ENCODE results near the gene UCHL5. TPM values are rescaled to one million over a fixed set of nuclear protein-coding genes. Genes with fewer than 3 reads are reported as not detected.

The UCHL5 gene
- polyA plus RNA-seq, 1 donor from 2014 or later = 28.8 TPM

DNA sequence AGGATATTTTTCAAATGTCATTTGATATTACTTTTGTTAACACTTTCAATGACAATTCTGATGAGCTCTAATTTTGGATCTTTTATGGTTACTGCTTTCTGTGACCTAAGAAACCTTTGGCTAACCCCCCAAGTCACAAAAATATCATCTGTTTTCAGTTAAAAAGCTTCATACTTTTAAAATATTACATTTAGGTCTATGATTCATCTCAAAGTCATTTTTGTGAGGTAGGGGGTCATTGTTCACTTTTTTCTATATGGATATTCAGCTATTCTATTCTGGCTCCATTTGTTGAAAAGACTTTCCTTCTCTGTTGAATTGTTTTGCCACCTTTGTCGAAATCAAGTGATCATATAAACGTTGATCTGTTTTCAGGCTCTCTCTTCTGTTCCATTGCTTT lies 44.8 kb downstream of the UCHL5 start:
- Histone ChIP-seq H3K9me3 (ENCODE audit: low read length) (no peaks in the 10 kb centered on the region), H3K79me2 (replicated peaks; ENCODE audit: insufficient read depth, low read length) (no peaks in the 10 kb centered on the region), H3K27ac (ENCODE audit: low read length) (no peak overlapping the region), H3F3A (ENCODE audit: insufficient read depth, low read length, poor library complexity, severe bottlenecking) (no peaks in the 10 kb centered on the region), H3K9ac (ENCODE audit: low read length) (no peak overlapping the region), H3K36me3 (ENCODE audit: insufficient read depth, low read length) (no peaks in the 10 kb centered on the region), H3K4me3 (ENCODE audit: low read length) (no peak overlapping the region), H3K9me2 (ENCODE audit: insufficient read depth, low read length) (no peaks in the 10 kb centered on the region), H2AFZ (ENCODE audit: low read depth, low read length) (no peak overlapping the region), H3K27me3 (ENCODE audit: insufficient read depth, low read depth, low read length) (no peaks in the 10 kb centered on the region), H4K20me1 (ENCODE audit: insufficient read depth) (no peaks in the 10 kb centered on the region), H3K4me2 (ENCODE audit: low read length) (no peak overlapping the region)
- TF ChIP-seq MXI1 (conservative IDR thresholded peaks at IDR 0.05; ENCODE audit: poor library complexity, severe bottlenecking) (no peak), SMC3 (conservative IDR thresholded peaks at IDR 0.05; ENCODE audit: poor library complexity) (no peak), POLR2AphosphoS5 (IDR thresholded peaks at IDR 0.05) (no peak)

DNA sequence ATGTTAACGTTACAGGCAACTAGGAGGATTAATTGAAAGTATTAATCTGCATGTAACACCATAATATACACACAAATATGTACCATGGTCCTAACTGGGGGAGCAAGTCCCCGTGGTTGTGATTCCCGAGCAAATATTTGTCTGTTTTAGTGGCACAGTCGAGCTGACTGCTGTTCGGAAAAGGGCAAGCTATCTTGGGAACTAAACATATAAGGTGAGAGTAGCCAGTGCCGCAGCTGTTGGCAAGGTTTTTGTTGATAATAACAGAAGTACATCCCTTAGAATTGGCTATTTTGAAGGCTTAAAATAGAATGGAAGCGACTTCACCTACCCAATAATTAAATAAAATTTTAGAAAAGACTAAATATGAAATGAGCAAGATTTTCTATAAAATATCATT lies 45.5 kb downstream of the UCHL5 start:
- no peak for TF ChIP-seq TAF1 (IDR thresholded peaks at IDR 0.05; ENCODE audit: low read depth)
- no peak for TF ChIP-seq EZH2 (IDR thresholded peaks at IDR 0.05; ENCODE audit: borderline replicate concordance, insufficient read depth, low read length, poor library complexity, severe bottlenecking)
- Histone ChIP-seq H3K9me2 (ENCODE audit: insufficient read depth, low read length) (no peaks in the 10 kb centered on the region), H3F3A (ENCODE audit: insufficient read depth, low read length, poor library complexity, severe bottlenecking) (no peaks in the 10 kb centered on the region), H3K79me2 (replicated peaks; ENCODE audit: insufficient read depth, low read length) (no peaks in the 10 kb centered on the region), H2AFZ (ENCODE audit: low read depth, low read length) (no peak overlapping the region), H3K9me3 (ENCODE audit: low read length) (no peaks in the 10 kb centered on the region), H3K27ac (ENCODE audit: low read length) (no peak overlapping the region), H3K27me3 (ENCODE audit: insufficient read depth, low read depth, low read length) (no peaks in the 10 kb centered on the region), H4K20me1 (ENCODE audit: insufficient read depth) (no peaks in the 10 kb centered on the region), H3K36me3 (ENCODE audit: insufficient read depth, low read length) (no peaks in the 10 kb centered on the region), H3K9ac (ENCODE audit: low read length) (no peak overlapping the region), H3K4me2 (ENCODE audit: low read length) (no peak overlapping the region), H3K4me3 (ENCODE audit: low read length) (no peak overlapping the region)

DNA sequence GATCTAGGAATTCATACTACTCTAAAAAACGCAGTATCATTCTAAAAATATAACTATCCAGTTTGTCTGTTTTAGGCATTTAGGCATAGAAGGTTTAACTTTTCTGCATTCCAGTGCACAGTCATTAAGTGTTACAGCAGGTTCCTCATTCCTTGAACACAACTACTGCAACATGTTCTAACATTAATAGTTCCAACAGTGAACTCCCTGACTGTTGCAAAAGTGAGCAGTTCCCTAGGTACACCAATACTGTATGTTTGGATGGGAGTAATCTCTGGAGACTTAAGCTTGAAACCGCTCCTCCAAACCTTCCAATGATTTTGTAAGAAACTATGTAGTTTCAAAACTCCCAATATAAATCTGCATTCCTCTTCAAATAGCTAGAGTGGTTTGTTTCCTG lies 46.2 kb downstream of the UCHL5 start:
- Histone ChIP-seq H4K20me1 (ENCODE audit: insufficient read depth) (no peaks in the 10 kb centered on the region), H3K27me3 (ENCODE audit: insufficient read depth, low read depth, low read length) (no peaks in the 10 kb centered on the region), H3K9ac (ENCODE audit: low read length) (no peak overlapping the region), H3K4me2 (ENCODE audit: low read length) (no peak overlapping the region), H3F3A (ENCODE audit: insufficient read depth, low read length, poor library complexity, severe bottlenecking) (no peaks in the 10 kb centered on the region), H2AFZ (ENCODE audit: low read depth, low read length) (no peak overlapping the region), H3K36me3 (ENCODE audit: insufficient read depth, low read length) (no peaks in the 10 kb centered on the region), H3K9me3 (ENCODE audit: low read length) (no peaks in the 10 kb centered on the region), H3K9me2 (ENCODE audit: insufficient read depth, low read length) (no peaks in the 10 kb centered on the region), H3K27ac (ENCODE audit: low read length) (no peak overlapping the region), H3K4me3 (ENCODE audit: low read length) (no peak overlapping the region), H3K79me2 (replicated peaks; ENCODE audit: insufficient read depth, low read length) (no peaks in the 10 kb centered on the region)
- no peak for TF ChIP-seq MXI1 (conservative IDR thresholded peaks at IDR 0.05; ENCODE audit: poor library complexity, severe bottlenecking)
- TF ChIP-seq EZH2 (IDR thresholded peaks at IDR 0.05; ENCODE audit: borderline replicate concordance, insufficient read depth, low read length, poor library complexity, severe bottlenecking) = no peak
- TF ChIP-seq, protein P1, sequence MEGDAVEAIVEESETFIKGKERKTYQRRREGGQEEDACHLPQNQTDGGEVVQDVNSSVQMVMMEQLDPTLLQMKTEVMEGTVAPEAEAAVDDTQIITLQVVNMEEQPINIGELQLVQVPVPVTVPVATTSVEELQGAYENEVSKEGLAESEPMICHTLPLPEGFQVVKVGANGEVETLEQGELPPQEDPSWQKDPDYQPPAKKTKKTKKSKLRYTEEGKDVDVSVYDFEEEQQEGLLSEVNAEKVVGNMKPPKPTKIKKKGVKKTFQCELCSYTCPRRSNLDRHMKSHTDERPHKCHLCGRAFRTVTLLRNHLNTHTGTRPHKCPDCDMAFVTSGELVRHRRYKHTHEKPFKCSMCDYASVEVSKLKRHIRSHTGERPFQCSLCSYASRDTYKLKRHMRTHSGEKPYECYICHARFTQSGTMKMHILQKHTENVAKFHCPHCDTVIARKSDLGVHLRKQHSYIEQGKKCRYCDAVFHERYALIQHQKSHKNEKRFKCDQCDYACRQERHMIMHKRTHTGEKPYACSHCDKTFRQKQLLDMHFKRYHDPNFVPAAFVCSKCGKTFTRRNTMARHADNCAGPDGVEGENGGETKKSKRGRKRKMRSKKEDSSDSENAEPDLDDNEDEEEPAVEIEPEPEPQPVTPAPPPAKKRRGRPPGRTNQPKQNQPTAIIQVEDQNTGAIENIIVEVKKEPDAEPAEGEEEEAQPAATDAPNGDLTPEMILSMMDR (IDR thresholded peaks at IDR 0.05; ENCODE audit: poor library complexity, severe bottlenecking) = no peak
- no peak for TF ChIP-seq RAD21 (conservative IDR thresholded peaks at IDR 0.05)
- TF ChIP-seq, protein P2, sequence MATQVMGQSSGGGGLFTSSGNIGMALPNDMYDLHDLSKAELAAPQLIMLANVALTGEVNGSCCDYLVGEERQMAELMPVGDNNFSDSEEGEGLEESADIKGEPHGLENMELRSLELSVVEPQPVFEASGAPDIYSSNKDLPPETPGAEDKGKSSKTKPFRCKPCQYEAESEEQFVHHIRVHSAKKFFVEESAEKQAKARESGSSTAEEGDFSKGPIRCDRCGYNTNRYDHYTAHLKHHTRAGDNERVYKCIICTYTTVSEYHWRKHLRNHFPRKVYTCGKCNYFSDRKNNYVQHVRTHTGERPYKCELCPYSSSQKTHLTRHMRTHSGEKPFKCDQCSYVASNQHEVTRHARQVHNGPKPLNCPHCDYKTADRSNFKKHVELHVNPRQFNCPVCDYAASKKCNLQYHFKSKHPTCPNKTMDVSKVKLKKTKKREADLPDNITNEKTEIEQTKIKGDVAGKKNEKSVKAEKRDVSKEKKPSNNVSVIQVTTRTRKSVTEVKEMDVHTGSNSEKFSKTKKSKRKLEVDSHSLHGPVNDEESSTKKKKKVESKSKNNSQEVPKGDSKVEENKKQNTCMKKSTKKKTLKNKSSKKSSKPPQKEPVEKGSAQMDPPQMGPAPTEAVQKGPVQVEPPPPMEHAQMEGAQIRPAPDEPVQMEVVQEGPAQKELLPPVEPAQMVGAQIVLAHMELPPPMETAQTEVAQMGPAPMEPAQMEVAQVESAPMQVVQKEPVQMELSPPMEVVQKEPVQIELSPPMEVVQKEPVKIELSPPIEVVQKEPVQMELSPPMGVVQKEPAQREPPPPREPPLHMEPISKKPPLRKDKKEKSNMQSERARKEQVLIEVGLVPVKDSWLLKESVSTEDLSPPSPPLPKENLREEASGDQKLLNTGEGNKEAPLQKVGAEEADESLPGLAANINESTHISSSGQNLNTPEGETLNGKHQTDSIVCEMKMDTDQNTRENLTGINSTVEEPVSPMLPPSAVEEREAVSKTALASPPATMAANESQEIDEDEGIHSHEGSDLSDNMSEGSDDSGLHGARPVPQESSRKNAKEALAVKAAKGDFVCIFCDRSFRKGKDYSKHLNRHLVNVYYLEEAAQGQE (IDR thresholded peaks at IDR 0.05; ENCODE audit: borderline replicate concordance) = no peak
- TF ChIP-seq SMC3 (conservative IDR thresholded peaks at IDR 0.05; ENCODE audit: poor library complexity) = no peak
- TF ChIP-seq POLR2AphosphoS5 (IDR thresholded peaks at IDR 0.05) = no peak
- TF ChIP-seq TAF1 (IDR thresholded peaks at IDR 0.05; ENCODE audit: low read depth) = no peak
- TF ChIP-seq EP300 (conservative IDR thresholded peaks at IDR 0.05; ENCODE audit: poor library complexity, severe bottlenecking) = no peak
